Measurements from ENCODE around the gene USP15. TPM values are rescaled to one million over a fixed set of nuclear protein-coding genes. Genes with fewer than 3 reads are reported as not detected.
A peak's percentile ranks its signal among the peaks of the same experiment; 100 is the strongest.

Gene USP15
- 100 to 1,000 TPM in 1 of 2 donors, 10 to 100 TPM in 1; 97.9 to 102 TPM for total RNA-seq
- 10 to 100 TPM; 16.3 to 34.4 TPM for polyA plus RNA-seq
- long read RNA-seq, donor 1, full-length matches to known transcripts: 25 of 50 reads
- long read RNA-seq, donor 1, partial matches to known transcripts: 13 of 50 reads
- long read RNA-seq, donor 1, other reads (novel, unspliced or antisense): 12 of 50 reads
- long read RNA-seq, donor 2, full-length matches to known transcripts: 17 of 39 reads
- long read RNA-seq, donor 2, partial matches to known transcripts: 3 of 39 reads
- long read RNA-seq, donor 2, other reads (novel, unspliced or antisense): 19 of 39 reads

DNA sequence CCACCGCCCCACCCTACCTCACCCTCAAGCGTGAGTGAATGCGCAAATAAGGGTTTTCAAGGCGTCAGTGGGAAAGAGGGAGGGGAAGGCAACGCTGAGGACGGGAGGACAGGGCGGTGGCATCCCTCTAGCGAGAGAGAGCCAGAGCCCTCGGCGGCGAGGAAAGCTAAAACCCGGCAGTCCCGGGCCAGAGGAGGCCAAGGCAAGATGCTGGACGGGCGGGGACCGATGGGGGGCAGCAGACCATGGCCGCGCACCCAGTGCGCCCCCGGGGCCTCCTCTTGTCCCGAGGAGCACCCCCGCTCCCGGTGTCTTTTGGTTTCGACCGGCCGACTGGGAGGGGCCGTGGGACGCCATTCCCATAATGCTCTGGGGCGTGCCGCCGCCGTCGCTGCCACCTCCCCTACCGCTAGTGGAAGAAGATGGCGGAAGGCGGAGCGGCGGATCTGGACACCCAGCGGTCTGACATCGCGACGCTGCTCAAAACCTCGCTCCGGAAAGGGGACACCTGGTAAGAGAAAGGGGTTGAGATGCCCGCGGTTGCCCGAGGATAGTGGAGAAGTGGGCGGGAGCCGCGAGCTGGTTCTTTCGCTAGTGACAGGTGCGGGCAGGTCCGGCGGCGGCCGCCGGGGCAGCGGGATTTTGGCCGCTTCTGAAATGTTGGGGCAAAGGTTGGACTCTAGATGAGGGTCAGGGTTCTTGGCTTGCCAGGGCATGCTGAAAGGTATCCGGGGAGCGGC, at the start of gene USP15:
Gene USP15 (plus strand): TSS at position 412 of the 740 bp plus-strand sequence. CDS start 11 bp downstream, at position 423.
- no peaks in the 10 kb centered on the region for H3K9me3 ChIP-seq (ENCODE audit: control insufficient read depth, low read length)
- no peaks in the 10 kb centered on the region for H3K36me3 ChIP-seq (ENCODE audit: control insufficient read depth in 1 of 2, insufficient read depth in 2 of 2, low read length in 1 of 2)
- H3K4me3 ChIP-seq (ENCODE audit: low read length in 2 of 2): peak within 1 kb of the TSS; percentile 63 to 92
- peaks cover 0 to 2% of the 10 kb centered on the region in 2 donors for H3K4me1 ChIP-seq (ENCODE audit: control insufficient read depth in 1 of 2, insufficient read depth in 2 of 2, low read length in 2 of 2)
- H3K27ac ChIP-seq (ENCODE audit: low read depth in 1 of 2, low read length in 2 of 2): peak within 1 kb of the TSS; percentile 23 to 85
- ATAC-seq (ENCODE audit: low FRiP score) (peak; percentile 99), DNase-seq (peak; percentile 98)
- intact Hi-C loops (cut with DNase I): loop anchor here (5.0 to 10.0 kb wide), 3 partner anchors 102 to 175 kb away; no protein-coding TSS in a partner anchor
- WGBS, 2 donors: 0% methylated on average over 59 to 61 of the region's 61 CpGs
- no peaks in the 10 kb centered on the region for H3K27me3 ChIP-seq (ENCODE audit: control insufficient read depth in 1 of 2, insufficient read depth in 2 of 2, low read length in 1 of 2)

DNA sequence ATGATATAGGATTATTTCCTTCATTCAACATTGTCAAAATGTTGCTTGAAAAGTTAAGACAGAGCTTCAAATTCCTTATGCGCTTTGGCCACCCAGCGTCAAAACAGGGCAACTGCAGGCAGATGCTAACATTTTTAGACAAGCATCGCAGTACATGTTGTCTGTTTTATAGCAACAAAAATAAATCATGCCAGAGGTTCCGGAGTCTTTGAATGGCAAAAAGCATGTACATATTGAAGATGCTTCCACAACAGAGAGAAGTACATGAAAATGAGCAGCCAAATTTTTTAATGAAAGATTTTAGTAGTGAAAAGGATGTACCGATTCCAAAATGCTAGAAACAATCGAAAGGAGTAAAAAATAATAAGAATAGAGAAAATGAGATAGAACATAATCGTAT, 49.8 kb upstream of the USP15 start:
- intact Hi-C loops (cut with DNase I): no loop called here
- Histone ChIP-seq H3K9me3 (ENCODE audit: control insufficient read depth, low read length) (no peaks in the 10 kb centered on the region), H3K4me1 (ENCODE audit: control insufficient read depth in 1 of 2, insufficient read depth in 2 of 2, low read length in 2 of 2) (no peaks in the 10 kb centered on the region), H3K36me3 (ENCODE audit: control insufficient read depth in 1 of 2, insufficient read depth in 2 of 2, low read length in 1 of 2) (no peaks in the 10 kb centered on the region), H3K4me3 (ENCODE audit: low read length in 2 of 2) (no peak overlapping the region), H3K27ac (ENCODE audit: low read depth in 1 of 2, low read length in 2 of 2) (no peak overlapping the region), H3K27me3 (ENCODE audit: control insufficient read depth in 1 of 2, insufficient read depth in 2 of 2, low read length in 1 of 2) (no peaks in the 10 kb centered on the region)
- DNase-seq: peak in 1 of 2 donors; percentile 61
- no peak for ATAC-seq (ENCODE audit: low FRiP score)
- 24 to 28% methylated on average over 7 of the region's 7 CpGs for WGBS, 2 donors

DNA sequence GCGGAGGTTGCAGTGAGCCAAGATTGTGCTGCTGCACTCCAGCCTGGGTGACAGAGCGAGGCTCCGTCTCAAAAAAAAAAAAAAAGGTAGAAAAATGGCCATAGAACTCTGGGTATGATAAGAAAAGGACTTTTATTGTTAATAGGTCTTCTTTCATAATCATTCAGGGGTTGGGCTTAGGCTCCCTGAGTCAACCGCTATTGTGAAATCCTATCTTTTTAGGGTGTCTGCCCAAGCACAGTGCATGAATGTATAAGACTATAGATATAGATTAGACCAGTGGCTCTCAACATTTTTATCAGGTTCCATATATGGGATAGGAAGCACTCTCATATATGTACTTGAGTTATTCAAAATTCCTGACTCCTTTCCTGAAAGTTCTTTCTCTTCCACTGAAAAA, 48.7 kb upstream of the USP15 start:
- WGBS, 2 donors: 93 to 94% methylated on average over 4 of the region's 4 CpGs
- ATAC-seq (ENCODE audit: low FRiP score) (no peak), DNase-seq (no peak)
- intact Hi-C loops (cut with DNase I): no loop called here
- Histone ChIP-seq H3K4me3 (ENCODE audit: low read length in 2 of 2) (no peak overlapping the region), H3K9me3 (ENCODE audit: control insufficient read depth, low read length) (no peaks in the 10 kb centered on the region), H3K27me3 (ENCODE audit: control insufficient read depth in 1 of 2, insufficient read depth in 2 of 2, low read length in 1 of 2) (no peaks in the 10 kb centered on the region), H3K4me1 (ENCODE audit: control insufficient read depth in 1 of 2, insufficient read depth in 2 of 2, low read length in 2 of 2) (no peaks in the 10 kb centered on the region), H3K36me3 (ENCODE audit: control insufficient read depth in 1 of 2, insufficient read depth in 2 of 2, low read length in 1 of 2) (no peaks in the 10 kb centered on the region), H3K27ac (ENCODE audit: low read depth in 1 of 2, low read length in 2 of 2) (no peak overlapping the region)

DNA sequence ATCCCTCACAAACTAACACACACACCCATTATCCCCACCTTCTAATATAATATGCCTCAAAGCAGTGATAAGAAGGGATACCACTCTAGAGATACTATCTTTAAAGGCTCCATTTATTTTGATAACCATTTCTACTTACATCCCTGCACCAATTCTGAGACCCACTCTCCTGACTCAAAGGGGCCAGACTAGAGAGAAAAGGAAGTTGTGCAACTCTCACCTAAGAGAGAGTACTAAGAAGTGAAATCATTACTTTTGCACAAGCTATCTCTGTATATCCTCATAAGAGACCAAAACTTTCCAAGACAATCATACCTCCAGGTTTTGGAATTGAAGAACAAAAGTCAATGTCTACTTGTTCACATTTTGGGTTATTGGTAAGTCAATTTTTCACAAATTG, 45.4 kb upstream of the USP15 start:
- H3K36me3 ChIP-seq (ENCODE audit: control insufficient read depth in 1 of 2, insufficient read depth in 2 of 2, low read length in 1 of 2): no peaks in the 10 kb centered on the region
- no peaks in the 10 kb centered on the region for H3K9me3 ChIP-seq (ENCODE audit: control insufficient read depth, low read length)
- intact Hi-C loops (cut with DNase I): no loop called here
- ATAC-seq (ENCODE audit: low FRiP score) (no peak), DNase-seq (no peak)
- no peak overlapping the region for H3K27ac ChIP-seq (ENCODE audit: low read depth in 1 of 2, low read length in 2 of 2)
- no peaks in the 10 kb centered on the region for H3K4me1 ChIP-seq (ENCODE audit: control insufficient read depth in 1 of 2, insufficient read depth in 2 of 2, low read length in 2 of 2)
- no peaks in the 10 kb centered on the region for H3K27me3 ChIP-seq (ENCODE audit: control insufficient read depth in 1 of 2, insufficient read depth in 2 of 2, low read length in 1 of 2)
- H3K4me3 ChIP-seq (ENCODE audit: low read length in 2 of 2): no peak overlapping the region

DNA sequence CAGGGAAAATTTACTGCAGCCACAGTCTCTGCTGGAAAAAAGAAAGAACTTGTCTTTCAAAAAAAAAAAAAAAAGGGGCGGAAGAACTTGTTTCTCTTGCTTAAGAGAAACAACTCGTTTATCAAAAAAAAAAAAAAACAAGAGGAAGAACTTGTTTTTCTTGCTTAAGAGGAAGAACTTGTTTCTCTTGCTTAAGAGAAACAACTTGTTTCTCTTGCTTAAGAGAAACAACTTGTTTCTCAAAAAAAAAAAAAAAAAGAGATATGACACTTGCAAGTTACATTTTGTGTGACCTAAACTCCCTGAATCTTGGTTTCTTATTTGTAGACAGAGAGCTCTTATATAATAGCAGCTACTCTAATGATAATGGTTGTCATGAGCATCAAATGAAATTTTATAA, 44.7 kb upstream of the USP15 start:
- Histone ChIP-seq H3K36me3 (ENCODE audit: control insufficient read depth in 1 of 2, insufficient read depth in 2 of 2, low read length in 1 of 2) (no peaks in the 10 kb centered on the region), H3K4me3 (ENCODE audit: low read length in 2 of 2) (no peak overlapping the region), H3K27ac (ENCODE audit: low read depth in 1 of 2, low read length in 2 of 2) (no peak overlapping the region), H3K27me3 (ENCODE audit: control insufficient read depth in 1 of 2, insufficient read depth in 2 of 2, low read length in 1 of 2) (no peaks in the 10 kb centered on the region), H3K9me3 (ENCODE audit: control insufficient read depth, low read length) (no peaks in the 10 kb centered on the region), H3K4me1 (ENCODE audit: control insufficient read depth in 1 of 2, insufficient read depth in 2 of 2, low read length in 2 of 2) (no peaks in the 10 kb centered on the region)
- intact Hi-C loops (cut with DNase I): no loop called here
- WGBS, 2 donors: 28 to 29% methylated on average over 2 of the region's 2 CpGs
- no peak for ATAC-seq (ENCODE audit: low FRiP score)
- no peak for DNase-seq

DNA sequence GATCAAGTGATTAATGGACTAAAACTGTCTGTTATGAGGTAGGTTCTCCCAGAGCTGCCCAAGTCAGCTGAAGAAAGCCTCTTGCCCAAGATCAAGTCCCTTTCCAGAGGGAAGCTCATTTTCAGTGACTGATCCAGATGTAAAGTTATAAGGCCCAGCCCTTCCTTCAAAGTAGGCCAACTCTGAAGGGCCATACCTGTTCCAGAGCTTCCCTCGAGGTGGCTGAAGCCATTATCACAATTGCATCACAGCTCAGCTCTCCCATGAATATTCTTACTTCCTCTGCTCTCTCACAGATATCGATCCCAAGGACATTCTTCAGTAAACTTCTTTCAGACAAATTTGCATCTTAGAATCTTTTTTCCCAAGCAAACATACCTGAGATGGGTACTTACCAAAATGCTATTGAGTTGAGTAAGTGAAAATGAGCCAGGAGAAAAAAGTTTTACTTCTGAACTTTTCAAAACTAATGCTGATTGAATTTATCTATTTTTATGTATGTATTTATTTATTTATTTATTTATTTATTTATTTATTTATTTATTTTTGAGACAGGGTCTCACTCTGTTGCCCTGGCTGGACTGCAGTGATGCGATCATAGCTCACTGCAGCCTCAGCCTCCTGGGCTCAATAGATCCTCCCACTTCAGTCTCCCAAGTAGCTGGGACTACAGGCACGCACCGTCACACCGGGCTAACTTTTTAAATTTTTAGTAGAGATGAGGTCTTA, 42.6 kb upstream of the USP15 start:
- H3K36me3 ChIP-seq (ENCODE audit: control insufficient read depth in 1 of 2, insufficient read depth in 2 of 2, low read length in 1 of 2): no peaks in the 10 kb centered on the region
- 96 to 97% methylated on average over 6 of the region's 6 CpGs for WGBS, 2 donors
- ATAC-seq (ENCODE audit: low FRiP score): no peak
- no peak overlapping the region for H3K27ac ChIP-seq (ENCODE audit: low read depth in 1 of 2, low read length in 2 of 2)
- no peak for DNase-seq
- no peaks in the 10 kb centered on the region for H3K27me3 ChIP-seq (ENCODE audit: control insufficient read depth in 1 of 2, insufficient read depth in 2 of 2, low read length in 1 of 2)
- intact Hi-C loops (cut with DNase I): no loop called here
- no peaks in the 10 kb centered on the region for H3K4me1 ChIP-seq (ENCODE audit: control insufficient read depth in 1 of 2, insufficient read depth in 2 of 2, low read length in 2 of 2)
- no peak overlapping the region for H3K4me3 ChIP-seq (ENCODE audit: low read length in 2 of 2)
- H3K9me3 ChIP-seq (ENCODE audit: control insufficient read depth, low read length): no peaks in the 10 kb centered on the region

DNA sequence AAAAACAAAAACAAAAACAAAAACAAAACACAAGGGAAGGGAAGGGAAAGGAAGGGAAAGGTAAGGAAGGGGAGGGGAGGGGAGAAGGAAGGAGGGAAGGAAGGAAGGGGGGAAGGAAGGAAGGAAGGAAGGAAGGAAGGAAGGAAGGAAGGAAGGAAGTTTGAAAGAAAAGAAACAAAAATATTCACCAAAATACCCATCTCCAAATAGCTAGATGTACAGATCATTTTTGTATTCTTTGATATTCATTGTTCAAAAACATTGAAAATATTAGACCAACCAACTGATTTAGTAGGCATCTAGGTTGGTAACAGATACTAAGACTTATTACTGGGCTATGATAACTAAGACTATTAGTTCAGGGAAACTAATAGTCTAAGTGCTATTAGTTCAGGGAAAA, 39.1 kb upstream of the USP15 start:
- no peak overlapping the region for H3K27ac ChIP-seq (ENCODE audit: low read depth in 1 of 2, low read length in 2 of 2)
- no peaks in the 10 kb centered on the region for H3K4me1 ChIP-seq (ENCODE audit: control insufficient read depth in 1 of 2, insufficient read depth in 2 of 2, low read length in 2 of 2)
- no peak for DNase-seq
- H3K9me3 ChIP-seq (ENCODE audit: control insufficient read depth, low read length): no peaks in the 10 kb centered on the region
- no peak for ATAC-seq (ENCODE audit: low FRiP score)
- no peak overlapping the region for H3K4me3 ChIP-seq (ENCODE audit: low read length in 2 of 2)
- no peaks in the 10 kb centered on the region for H3K36me3 ChIP-seq (ENCODE audit: control insufficient read depth in 1 of 2, insufficient read depth in 2 of 2, low read length in 1 of 2)
- no peaks in the 10 kb centered on the region for H3K27me3 ChIP-seq (ENCODE audit: control insufficient read depth in 1 of 2, insufficient read depth in 2 of 2, low read length in 1 of 2)
- intact Hi-C loops (cut with DNase I): no loop called here

DNA sequence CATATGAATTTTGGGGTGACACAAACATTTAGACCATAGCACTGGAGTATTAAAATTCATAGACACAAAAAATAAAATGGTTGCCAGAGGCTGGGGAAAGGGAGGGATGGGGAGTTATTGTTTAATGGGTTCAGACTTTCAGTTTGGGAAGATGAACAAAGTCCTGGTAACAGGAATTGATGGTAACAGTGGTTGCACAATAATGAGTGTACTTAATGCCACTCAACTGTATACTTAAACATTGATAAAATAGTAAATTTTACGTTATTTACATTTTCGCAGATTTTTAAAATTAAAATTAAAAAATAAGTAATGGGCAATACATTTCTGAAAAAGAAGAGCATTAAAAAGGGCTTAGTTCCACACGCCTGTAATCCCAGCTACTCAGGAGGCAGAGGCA, 35.6 kb upstream of the USP15 start:
- Histone ChIP-seq H3K9me3 (ENCODE audit: control insufficient read depth, low read length) (no peaks in the 10 kb centered on the region), H3K27ac (ENCODE audit: low read depth in 1 of 2, low read length in 2 of 2) (no peak overlapping the region), H3K4me1 (ENCODE audit: control insufficient read depth in 1 of 2, insufficient read depth in 2 of 2, low read length in 2 of 2) (no peaks in the 10 kb centered on the region), H3K36me3 (ENCODE audit: control insufficient read depth in 1 of 2, insufficient read depth in 2 of 2, low read length in 1 of 2) (no peaks in the 10 kb centered on the region), H3K4me3 (ENCODE audit: low read length in 2 of 2) (no peak overlapping the region), H3K27me3 (ENCODE audit: control insufficient read depth in 1 of 2, insufficient read depth in 2 of 2, low read length in 1 of 2) (no peaks in the 10 kb centered on the region)
- ATAC-seq (ENCODE audit: low FRiP score): no peak
- WGBS, 2 donors: 66 to 81% methylated on average over 3 of the region's 3 CpGs
- intact Hi-C loops (cut with DNase I): no loop called here
- no peak for DNase-seq

All from aorta (tissue), 5 donors.